HepG2 (cell line): ENCODE measurements around the gene MGA. TPM values are rescaled to one million over a fixed set of nuclear protein-coding genes. Genes with fewer than 3 reads are reported as not detected.
A peak's percentile ranks its signal among the peaks of the same experiment; 100 is the strongest.

Experiments
- ATAC-seq: fragments of 200-7000 bp; cut with Tn5 transposase; 3 replicates; pipeline ENCODE4 v1.9.1; 2020; ENCODE audit warnings: mild to moderate bottlenecking, moderate library complexity
- BruUV-seq: library from RNA; stranded (reverse); fragments of 400-500 nt; replicated peaks from 2 replicates; lab custom pipeline; 2021; lab: Mats Ljungman, UMichigan
- CTCF ChIA-PET: fragments of 300-600 bp; formaldehyde crosslinking; extraction: SDS; loops from one replicate; lab custom pipeline; 2021; ENCODE audit warnings: low total read pairs, inconsistent platforms, low intra/inter-chr PET ratio; lab: Yijun Ruan, JAX
- POLR2A ChIA-PET: fragments of 350-600 bp; sonication (Branson Sonifier 250); formaldehyde crosslinking; loops from one replicate; lab custom pipeline; 2020; ENCODE audit warnings: antibody characterized with exemption, inconsistent platforms; lab: Yijun Ruan, JAX
- DNase-seq: peaks from one replicate; pipeline ENCODE4 v3.0.0-alpha.2; 2015; ENCODE audit warnings: low spot score
- FAIRE-seq: peaks from 3 replicates; lab custom pipeline; 2011; peaks lifted over from hg19 to GRCh38; lab: Jason Lieb, UNC
- H2AFZ ChIP-seq: one replicate; pipeline ENCODE4 v1.6.1; 2011; ENCODE audit warnings: low read length, inconsistent platforms
- H3K27ac ChIP-seq: fragments of 300-600 bp; 3 replicates; pipeline ENCODE4 v1.8.0; 2011; ENCODE audit warnings: mixed run types, mild to moderate bottlenecking, mixed read lengths, low read length, inconsistent platforms; ENCODE audit not compliant: insufficient read depth; ENCODE audit errors: extremely low read length
- H3K27me3 ChIP-seq, 2 experiments: fragments of 200-600 bp in 1 of 2; 2 replicates in 1 of 2; 3 replicates in 1 of 2; pipeline versions ENCODE4 v1.6.0 to v1.8.0; 2011; ENCODE audit warnings: low read length in 2 of 2, mild to moderate bottlenecking in 2 of 2, moderate library complexity in 2 of 2, inconsistent platforms in 1 of 2; ENCODE audit not compliant: insufficient read depth in 2 of 2, control insufficient read depth in 1 of 2
- H3K36me3 ChIP-seq, 2 experiments: fragments of 200-600 bp in 1 of 2; replicated peaks in 1 of 2; 2 replicates in 1 of 2; 3 replicates in 1 of 2; pipeline versions ENCODE4 v1.5.1 to v1.8.0; 2011; ENCODE audit warnings: low read length in 2 of 2, inconsistent platforms in 1 of 2; ENCODE audit not compliant: insufficient read depth in 2 of 2, control insufficient read depth in 1 of 2
- H3K4me1 ChIP-seq: 2 replicates; pipeline ENCODE4 v1.5.1; 2012; ENCODE audit warnings: low read length, inconsistent platforms; ENCODE audit not compliant: insufficient read depth
- H3K4me2 ChIP-seq: 2 replicates; pipeline ENCODE4 v1.6.0; 2011; ENCODE audit warnings: low read depth, low read length, inconsistent platforms
- H3K4me3 ChIP-seq, 3 experiments: fragments of 200-600 bp in 1 of 3; sonication (generic), shearing (Covaris generic) in 1 of 3; replicated peaks in 1 of 3; 2 replicates each; pipeline ENCODE4 v1.5.1; 2011 to 2016; ENCODE audit warnings: low read length in 3 of 3, inconsistent platforms in 2 of 3, low read depth in 2 of 3, mild to moderate bottlenecking in 2 of 3, control low read depth in 1 of 3, mixed read lengths in 1 of 3; ENCODE audit not compliant: insufficient read depth in 1 of 3
- H3K79me2 ChIP-seq: one replicate; pipeline ENCODE4 v1.6.1; 2011; ENCODE audit warnings: low read length, inconsistent platforms; ENCODE audit not compliant: insufficient read depth
- H3K9ac ChIP-seq: 2 replicates; pipeline ENCODE4 v1.6.0; 2011; ENCODE audit warnings: mild to moderate bottlenecking, low read depth, low read length, inconsistent platforms; ENCODE audit not compliant: insufficient read depth
- H3K9me3 ChIP-seq: 2 replicates; pipeline ENCODE4 v1.5.1; 2012; ENCODE audit warnings: mild to moderate bottlenecking, low read length
- H4K20me1 ChIP-seq: 2 replicates; pipeline ENCODE4 v1.6.0; 2011; ENCODE audit warnings: inconsistent platforms, mild to moderate bottlenecking, low read length, moderate library complexity; ENCODE audit not compliant: insufficient read depth
- CENPT ChIP-seq: sonication (generic); formaldehyde crosslinking; IDR thresholded peaks from 2 replicates; pipeline ENCODE4 v1.8.0; 2022; ENCODE audit warnings: low read depth, mild to moderate bottlenecking, moderate library complexity, missing genetic modification reagents
- DR1 ChIP-seq: sonication (generic); formaldehyde crosslinking; IDR thresholded peaks from 2 replicates; pipeline ENCODE4 v1.8.0; 2021; ENCODE audit warnings: mild to moderate bottlenecking, missing genetic modification reagents, inconsistent platforms
- KDM5A ChIP-seq: fragments of 200-600 bp; sonication (generic); IDR thresholded peaks from 2 replicates; pipeline ENCODE4 v1.7.0; 2018; ENCODE audit warnings: antibody characterized with exemption, mild to moderate bottlenecking, low read length, borderline replicate concordance
- MIER3 ChIP-seq: IDR thresholded peaks from 2 replicates; pipeline ENCODE4 v1.6.1; 2016; ENCODE audit warnings: missing compliant biosample characterization, borderline replicate concordance
- NR0B2 ChIP-seq: sonication (generic); formaldehyde crosslinking; IDR thresholded peaks from 2 replicates; pipeline ENCODE4 v1.4.0; 2020; ENCODE audit warnings: mild to moderate bottlenecking, missing genetic modification reagents
- NRL ChIP-seq: sonication (generic); formaldehyde crosslinking; IDR thresholded peaks from 2 replicates; pipeline ENCODE4 v1.5.0; 2020; ENCODE audit warnings: missing genetic modification reagents, mild to moderate bottlenecking, moderate library complexity, borderline replicate concordance
- UBTF ChIP-seq: sonication (generic); formaldehyde crosslinking; IDR thresholded peaks from 2 replicates; pipeline ENCODE4 v1.4.0; 2020; ENCODE audit warnings: mild to moderate bottlenecking, missing genetic modification reagents
- ZNF546 ChIP-seq: sonication (generic); formaldehyde crosslinking; conservative IDR thresholded peaks from 2 replicates; pipeline ENCODE4 v1.8.1; 2023; ENCODE audit warnings: mild to moderate bottlenecking, missing genetic modification reagents
- ZNF552 ChIP-seq: sonication (generic); formaldehyde crosslinking; IDR thresholded peaks from 2 replicates; pipeline ENCODE4 v1.9.0; 2022; ENCODE audit warnings: missing genetic modification reagents, mild to moderate bottlenecking, borderline replicate concordance
- ZNF562 ChIP-seq: sonication (generic); formaldehyde crosslinking; IDR thresholded peaks from 2 replicates; pipeline ENCODE4 v1.8.0; 2022; ENCODE audit warnings: missing genetic modification reagents, borderline replicate concordance
- ZNF609 ChIP-seq: sonication (generic); formaldehyde crosslinking; IDR thresholded peaks from 2 replicates; pipeline ENCODE4 v1.4.0; 2020; ENCODE audit warnings: mild to moderate bottlenecking, missing genetic modification reagents, borderline replicate concordance
- WGBS: methylation state at CpG from one replicate; pipeline ENCODE4 v1.1.6; 2017; ENCODE audit warnings: low lambda C conversion rate; 5-methylcytosine and 5-hydroxymethylcytosine counted together
- in situ Hi-C: cut with HindIII; loops from 2 replicates; pipeline ENCODE4 v1.10.0; 2017; ENCODE audit warnings: low pct_unique_long_range_greater_than_20kb; ENCODE audit not compliant: extremely low pct_ligation_motif_present
- intact Hi-C: fragments of 100-400 bp; cut with micrococcal nuclease; formaldehyde crosslinking; loops from one replicate; pipeline ENCODE4 v1.10.0; 2022; ENCODE audit not compliant: unreplicated experiment
- polyA plus RNA-seq, 8 experiments: library from polyadenylated mRNA; depleted of rRNA in 3 of 8; stranded (reverse) in 7 of 8; unstranded in 1 of 8; fragments of >200 nt; fragmentation: Illumina TruSeq in 4 of 8; extraction: Trizol in 4 of 8; gene quantifications; 2 replicates each; pipeline versions ENCODE4 v1.2.1 to v1.2.3, GENCODE V29; 2011 to 2016; ENCODE audit warnings: low read depth in 4 of 8, missing spikeins in 1 of 8, mixed read lengths in 1 of 8; ENCODE audit not compliant: insufficient read depth in 1 of 8
- total RNA-seq, 5 experiments: library from RNA; depleted of rRNA; stranded (reverse); fragments of >200 nt; fragmentation: Illumina TruSeq; extraction: Trizol; gene quantifications; 2 replicates each; pipeline ENCODE4 v1.2.3, GENCODE V29; 2016; ENCODE audit warnings: low read depth in 1 of 5

The MGA gene
- total and polyA plus RNA-seq, 2 of the 13 experiments (the other 11 are each of a cell fraction or from before 2014, with no cell fraction given), result 5.3 to 59.0 TPM

- TF ChIP-seq DR1, result peak; percentile 88
- peak; percentile 98 for TF ChIP-seq UBTF (CRISPR knock-in tag)
- peak; percentile 66; the same call in 1 of the 2 replicates for TF ChIP-seq ZNF552 (CRISPR knock-in tag)
- TF ChIP-seq NRL (CRISPR knock-in tag), result peak; percentile 84; the same call in 1 of the 2 replicates
- TF ChIP-seq MIER3 (CRISPR knock-in tag), result no peak; the same call in 1 of the 2 replicates
Measured at GRCh38 chr15:41774062-41774881, 114.1 kb downstream of the MGA start, which contains the start of gene MAPKBP1 (continued).

GRCh38 chr15:41774882-41775417, 114.7 kb downstream of the MGA start:
- CTCF ChIA-PET, result interaction anchor here (3.9 to 4.7 kb wide), 2 partner anchors 32 to 36 kb away, joined by 25 to 98 read pairs; no protein-coding TSS in a partner anchor
- ATAC-seq, result peak; percentile 4
- POLR2A ChIA-PET, result interaction anchor here (0.9 to 3.3 kb wide), 6 partner anchors 9 to 198 kb away, joined by 3 to 20 read pairs (median 4); partner anchors contain the start of genes EHD4 and JMJD7
- peak overlapping the region; percentile 76 for H3K27ac ChIP-seq
- H3K36me3 ChIP-seq, result no peaks in the 10 kb centered on the region; a peak in 1 of 5 replicates
- H3K4me1 ChIP-seq, result peaks cover 62% of the 10 kb centered on the region
- H3K4me3 ChIP-seq, result peak overlapping the region; percentile 52 to 91 (median 86)
- 2% methylated on average over 12 of the region's 19 CpGs for WGBS
- no peak for DNase-seq
- intact Hi-C loops (loop anchor here (1.0 kb wide), 1 partner anchor 31 kb away; no protein-coding TSS in a partner anchor), in situ Hi-C loops (loop anchor here (5.0 kb wide), 1 partner anchor 37 kb away; no protein-coding TSS in a partner anchor)
- H3K9me3 ChIP-seq, result no peaks in the 10 kb centered on the region
- no peaks in the 10 kb centered on the region; a peak in 1 of 5 replicates for H3K27me3 ChIP-seq
- peaks cover 3% of the 10 kb centered on the region for H3K79me2 ChIP-seq
- FAIRE-seq, result no peak
- peak overlapping the region; percentile 98 for H3K4me2 ChIP-seq
- H2AFZ ChIP-seq, result peak overlapping the region; percentile 60
- H3K9ac ChIP-seq, result peak overlapping the region; percentile 76
- BruUV-seq, result TSS peak; percentile 36
- H4K20me1 ChIP-seq, result no peaks in the 10 kb centered on the region
- TF ChIP-seq ZNF546 (CRISPR knock-in tag), result 0 out of 2 replicates have a peak, but pooled peaks have one; percentile 12
- TF ChIP-seq ZNF609, result 0 out of 2 replicates have a peak, but pooled peaks have one; percentile 11
- TF ChIP-seq KDM5A, result peak; percentile 45; the same call in 1 of the 2 replicates
- no peak for TF ChIP-seq ZNF562 (CRISPR knock-in tag)
- TF ChIP-seq NR0B2 (CRISPR knock-in tag), result 0 out of 2 replicates have a peak, but pooled peaks have one; percentile 45
- 0 out of 2 replicates have a peak, but pooled peaks have one; percentile 66 for TF ChIP-seq CENPT
